H1 (cell line): ENCODE data around the gene PLXNB1. TPM values are rescaled to one million over a fixed set of nuclear protein-coding genes. Genes with fewer than 3 reads are reported as not detected.

Experiments used
- POLR2A ChIP-seq, 2 experiments: IDR thresholded peaks; 1 replicate in 1 of 2; 2 replicates in 1 of 2; pipeline ENCODE4 v1.6.1; 2011; ENCODE audit warnings: low read depth in 2 of 2, low read length in 2 of 2, mild to moderate bottlenecking in 2 of 2; ENCODE audit errors: control extremely low read depth in 1 of 2
- RAD21 ChIP-seq, 2 experiments: IDR thresholded peaks in 1 of 2; conservative IDR thresholded peaks in 1 of 2; 2 replicates each; pipeline ENCODE4 v1.6.1; 2011; ENCODE audit warnings: low read depth in 2 of 2, low read length in 2 of 2, improper control_type of control experiment in 1 of 2, inconsistent platforms in 1 of 2, mild to moderate bottlenecking in 1 of 2, moderate library complexity in 1 of 2
- ZNF274 ChIP-seq: IDR thresholded peaks from 2 replicates; pipeline ENCODE4 v1.7.0; 2012; ENCODE audit warnings: low read length, borderline replicate concordance; ENCODE audit errors: extremely low read depth
- polyA plus RNA-seq, 7 experiments: library from polyadenylated mRNA; depleted of rRNA in 3 of 7; stranded (reverse) in 5 of 7; unstranded in 2 of 7; fragments of >200 nt in 5 of 7; fragments of 200-250 nt in 2 of 7; gene quantifications; 1 replicate in 5 of 7; 2 replicates in 1 of 7; 4 replicates in 1 of 7; pipeline versions ENCODE4 v1.2.1 to v1.2.3, GENCODE V29; 2011 to 2013; ENCODE audit warnings: missing spikeins in 2 of 7, mixed read lengths in 2 of 7
- total RNA-seq: library from RNA; stranded (reverse); fragmentation: NEBNext Ultra II Directional; extraction: Animal tissue kit (Norgen Biotek cat#: 25700); gene quantifications from 2 replicates; pipeline ENCODE4 v1.2.1, GENCODE V29; 2021
- TF ChIP-seq, protein P1 (sequence below): IDR thresholded peaks from 2 replicates; pipeline ENCODE4 v1.6.1; 2012; ENCODE audit warnings: inconsistent platforms

PLXNB1 gene
- total and polyA plus RNA-seq, 2 of the 8 experiments (the other 6 are each of a cell fraction or from before 2014, with no cell fraction given), result 109 to 114 TPM

DNA sequence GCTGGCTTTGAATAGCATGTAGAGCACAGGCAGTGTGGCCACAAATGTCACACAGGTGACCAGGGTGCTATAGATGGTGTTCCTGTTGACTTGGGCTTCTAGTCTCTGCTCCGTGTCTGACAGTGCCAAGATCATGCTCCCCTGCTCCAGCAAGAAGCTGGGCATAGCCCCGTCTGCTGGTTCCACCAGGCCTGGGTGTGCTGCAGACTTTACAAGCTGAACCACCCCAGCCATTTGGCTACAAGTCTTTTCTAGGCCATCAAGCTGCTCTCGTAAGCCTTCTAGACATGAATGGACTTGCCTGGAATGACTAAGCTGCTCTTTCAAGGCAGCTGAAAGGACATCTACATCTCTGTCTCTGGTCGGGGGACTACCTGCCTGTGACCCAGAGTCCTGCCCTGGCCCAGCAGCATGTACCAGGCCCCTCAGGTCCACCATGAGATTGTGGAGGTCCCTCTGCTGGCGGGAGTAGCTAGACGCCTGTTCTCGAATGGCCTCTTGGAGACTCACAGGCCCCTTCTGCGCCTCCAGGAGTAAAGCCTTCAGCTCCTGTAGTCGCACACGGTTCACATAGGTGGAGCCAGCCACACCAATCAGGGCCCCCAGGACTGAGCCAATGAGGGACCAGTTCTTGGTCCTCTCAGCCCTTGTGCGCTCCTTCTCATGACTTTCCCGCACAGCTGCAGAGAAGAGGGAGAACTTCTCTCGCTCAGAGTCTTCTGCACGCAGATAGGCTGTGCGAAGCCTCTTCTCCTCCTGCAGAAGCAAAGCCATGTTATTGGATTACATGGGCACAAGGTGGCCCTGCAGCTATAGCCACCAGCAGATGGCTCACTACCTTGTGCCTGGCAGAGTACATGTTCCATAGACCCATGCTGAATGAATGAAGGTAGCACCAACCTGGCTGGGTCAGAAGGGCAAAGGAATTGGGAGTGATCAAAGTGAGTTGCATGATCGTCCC, 2.8 kb upstream of the PLXNB1 start (continued):
- TF ChIP-seq RAD21 (IDR thresholded peaks at IDR 0.05 in 1 of 2, conservative IDR thresholded peaks at IDR 0.05 in 1 of 2; ENCODE audit: low read depth in 2 of 2, low read length in 2 of 2) (peak; percentile 29 to 44), POLR2A (IDR thresholded peaks at IDR 0.05; ENCODE audit: control extremely low read depth in 1 of 2, low read depth in 2 of 2, low read length in 2 of 2) (0 out of 3 replicates have a peak, but pooled peaks of 1 of the 2 experiments have one; percentile 26), ZNF274 (no peak)
- TF ChIP-seq, protein P1, sequence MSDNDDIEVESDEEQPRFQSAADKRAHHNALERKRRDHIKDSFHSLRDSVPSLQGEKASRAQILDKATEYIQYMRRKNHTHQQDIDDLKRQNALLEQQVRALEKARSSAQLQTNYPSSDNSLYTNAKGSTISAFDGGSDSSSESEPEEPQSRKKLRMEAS, result peak; percentile 38; the same call in 1 of the 2 replicates
